ENCODE results near the gene PLEKHF1. TPM values are rescaled to one million over a fixed set of nuclear protein-coding genes. Genes with fewer than 3 reads are reported as not detected.

The PLEKHF1 gene
- total and polyA plus RNA-seq, 8 donors, result 2.1 to 9.3 (median 4.4) TPM

DNA sequence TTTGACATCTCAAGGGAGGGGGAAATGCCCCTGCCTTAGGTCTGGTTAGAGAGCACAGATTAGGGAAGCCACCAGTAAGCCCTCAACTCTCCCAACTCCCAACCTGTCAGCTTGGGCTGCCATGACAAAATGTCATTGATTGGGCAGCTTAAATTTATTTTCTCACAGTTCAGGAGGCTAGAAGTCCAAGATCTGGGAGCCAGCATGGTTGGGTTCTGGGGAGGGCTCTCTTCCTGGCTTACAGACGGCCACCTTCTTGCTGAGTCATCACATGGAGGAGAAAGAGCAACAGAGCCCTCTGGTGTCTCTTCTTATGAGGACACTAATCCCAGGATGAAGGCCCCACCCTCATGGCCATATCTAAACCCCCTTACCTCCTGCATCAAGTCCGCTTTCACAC lies 25.6 kb downstream of the PLEKHF1 start:
- no peak for DNase-seq
- intact Hi-C loops (cut with DNase I), result no loop called here
- FAIRE-seq, result no peak

DNA sequence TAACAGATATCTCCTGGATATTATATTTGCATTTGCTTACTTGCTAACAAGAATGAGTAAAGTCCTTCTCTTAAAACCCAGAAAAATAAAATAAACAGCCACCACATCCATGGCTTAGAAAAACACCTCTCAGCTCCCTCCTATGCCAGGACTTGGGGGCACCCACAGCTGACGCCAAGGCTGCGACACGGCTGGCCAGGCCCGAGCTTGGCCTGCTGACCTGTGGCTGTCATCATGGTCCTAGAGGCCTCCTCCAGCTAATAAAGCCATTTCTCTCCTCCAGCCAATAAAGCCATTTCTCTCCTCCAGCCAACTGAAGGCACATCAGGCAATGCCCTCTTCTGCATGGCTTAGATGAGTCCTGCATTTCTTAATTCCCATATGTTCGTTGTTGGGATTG lies 28.9 kb downstream of the PLEKHF1 start:
- intact Hi-C loops (cut with DNase I), result no loop called here

More for the DNA sequence above, 25.6 kb downstream of the PLEKHF1 start:
- TF ChIP-seq, protein P1, sequence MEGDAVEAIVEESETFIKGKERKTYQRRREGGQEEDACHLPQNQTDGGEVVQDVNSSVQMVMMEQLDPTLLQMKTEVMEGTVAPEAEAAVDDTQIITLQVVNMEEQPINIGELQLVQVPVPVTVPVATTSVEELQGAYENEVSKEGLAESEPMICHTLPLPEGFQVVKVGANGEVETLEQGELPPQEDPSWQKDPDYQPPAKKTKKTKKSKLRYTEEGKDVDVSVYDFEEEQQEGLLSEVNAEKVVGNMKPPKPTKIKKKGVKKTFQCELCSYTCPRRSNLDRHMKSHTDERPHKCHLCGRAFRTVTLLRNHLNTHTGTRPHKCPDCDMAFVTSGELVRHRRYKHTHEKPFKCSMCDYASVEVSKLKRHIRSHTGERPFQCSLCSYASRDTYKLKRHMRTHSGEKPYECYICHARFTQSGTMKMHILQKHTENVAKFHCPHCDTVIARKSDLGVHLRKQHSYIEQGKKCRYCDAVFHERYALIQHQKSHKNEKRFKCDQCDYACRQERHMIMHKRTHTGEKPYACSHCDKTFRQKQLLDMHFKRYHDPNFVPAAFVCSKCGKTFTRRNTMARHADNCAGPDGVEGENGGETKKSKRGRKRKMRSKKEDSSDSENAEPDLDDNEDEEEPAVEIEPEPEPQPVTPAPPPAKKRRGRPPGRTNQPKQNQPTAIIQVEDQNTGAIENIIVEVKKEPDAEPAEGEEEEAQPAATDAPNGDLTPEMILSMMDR (IDR thresholded peaks at IDR 0.05), result no peak
- WGBS, 2 donors, result 64 to 69% methylated on average over 2 of the region's 2 CpGs
- H3K4me1 ChIP-seq, result no peaks in the 10 kb centered on the region
- H3K9me3 ChIP-seq, result no peaks in the 10 kb centered on the region
- peak in 1 of 4 donors; percentile 37 for ATAC-seq
- no peaks in the 10 kb centered on the region for H3K36me3 ChIP-seq
- H3K27me3 ChIP-seq, result no peaks in the 10 kb centered on the region
- no peak overlapping the region for H3K27ac ChIP-seq
- H3K4me3 ChIP-seq, result no peak overlapping the region

GRCh38 chr19:29694669-29695627 lies 29.7 kb downstream of the PLEKHF1 start:
- no peak overlapping the region for H3K27ac ChIP-seq
- intact Hi-C loops (cut with DNase I), result no loop called here
- H3K27me3 ChIP-seq, result no peaks in the 10 kb centered on the region
- peak; percentile 95 to 100 (median 98) for ATAC-seq
- TF ChIP-seq, protein P1 (IDR thresholded peaks at IDR 0.05), result peak; percentile 74 to 93 (median 86)
- WGBS, 2 donors, result 61 to 66% methylated on average over 18 to 19 of the region's 19 CpGs
- DNase-seq, result peak; percentile 64 to 92 (median 79)
- no peaks in the 10 kb centered on the region for H3K4me1 ChIP-seq
- FAIRE-seq, result no peak
- no peak overlapping the region for H3K4me3 ChIP-seq
- no peaks in the 10 kb centered on the region for H3K9me3 ChIP-seq
- no peaks in the 10 kb centered on the region for H3K36me3 ChIP-seq

More for the DNA sequence above, 28.9 kb downstream of the PLEKHF1 start:
- ATAC-seq (no peak), DNase-seq (no peak), FAIRE-seq (no peak)
- 89 to 91% methylated on average over 5 of the region's 5 CpGs for WGBS, 2 donors
- H3K4me1 ChIP-seq, result no peaks in the 10 kb centered on the region
- no peaks in the 10 kb centered on the region for H3K36me3 ChIP-seq
- no peak overlapping the region for H3K27ac ChIP-seq
- TF ChIP-seq, protein P1 (IDR thresholded peaks at IDR 0.05), result no peak
- H3K27me3 ChIP-seq, result no peaks in the 10 kb centered on the region
- no peak overlapping the region for H3K4me3 ChIP-seq
- no peaks in the 10 kb centered on the region for H3K9me3 ChIP-seq

- no peak for ATAC-seq
- Histone ChIP-seq H3K4me3 (no peak overlapping the region), H3K4me1 (no peaks in the 10 kb centered on the region), H3K9me3 (no peaks in the 10 kb centered on the region), H3K27ac (no peak overlapping the region), H3K27me3 (no peaks in the 10 kb centered on the region), H3K36me3 (no peaks in the 10 kb centered on the region)
- DNase-seq, result no peak
- no peak for FAIRE-seq
- TF ChIP-seq, protein P1 (IDR thresholded peaks at IDR 0.05), result no peak
- WGBS, 2 donors, result 71 to 78% methylated on average over 6 of the region's 6 CpGs
- intact Hi-C loops (cut with DNase I), result no loop called here
Observed at GRCh38 chr19:29695765-29696564, 30.7 kb downstream of the PLEKHF1 start.

Measured in pancreas (tissue), 10 donors.